ENCODE data around the gene SUMO2.

SUMO2 gene

GRCh38 chr17:75178453-75178852, 4.3 kb downstream of the SUMO2 start:
- ATAC-seq: no peak
- TF ChIP-seq ARNTL (CRISPR knock-in tag; IDR thresholded peaks at IDR 0.05; ENCODE audit: borderline replicate concordance, low read depth): no peak
- TF ChIP-seq ZNF70 (CRISPR knock-in tag; IDR thresholded peaks at IDR 0.05): no peak

- ATAC-seq: no peak
- TF ChIP-seq RARB (CRISPR knock-in tag; IDR thresholded peaks at IDR 0.05) (no peak), ESRRG (CRISPR knock-in tag; IDR thresholded peaks at IDR 0.05) (no peak), POU6F1 (CRISPR knock-in tag; IDR thresholded peaks at IDR 0.05; ENCODE audit: borderline replicate concordance, low read depth) (no peak), TSHZ2 (CRISPR knock-in tag; IDR thresholded peaks at IDR 0.05) (no peak), TCF4 (CRISPR knock-in tag; IDR thresholded peaks at IDR 0.05; ENCODE audit: borderline replicate concordance) (no peak), SNAI2 (CRISPR knock-in tag; IDR thresholded peaks at IDR 0.05) (no peak), ISL1 (CRISPR knock-in tag; IDR thresholded peaks at IDR 0.05) (no peak), PPARA (CRISPR knock-in tag; IDR thresholded peaks at IDR 0.05; ENCODE audit: borderline replicate concordance) (no peak), OSR1 (CRISPR knock-in tag; IDR thresholded peaks at IDR 0.05) (no peak), PATZ1 (CRISPR knock-in tag; IDR thresholded peaks at IDR 0.05; ENCODE audit: borderline replicate concordance) (no peak), ARNTL (CRISPR knock-in tag; IDR thresholded peaks at IDR 0.05; ENCODE audit: borderline replicate concordance, low read depth) (no peak), ZFP3 (CRISPR knock-in tag; IDR thresholded peaks at IDR 0.05) (no peak), GLIS3 (CRISPR knock-in tag; IDR thresholded peaks at IDR 0.05) (no peak), ZFP30 (CRISPR knock-in tag; IDR thresholded peaks at IDR 0.05) (no peak), BACH2 (CRISPR knock-in tag; IDR thresholded peaks at IDR 0.05; ENCODE audit: borderline replicate concordance) (no peak), ZNF70 (CRISPR knock-in tag; IDR thresholded peaks at IDR 0.05) (no peak), ZNF8 (CRISPR knock-in tag; IDR thresholded peaks at IDR 0.05) (no peak), ZC3H10 (CRISPR knock-in tag; IDR thresholded peaks at IDR 0.05) (no peak)
Measured at GRCh38 chr17:75176625-75177024, 6.1 kb downstream of the SUMO2 start.

GRCh38 chr17:75174996-75175395, 7.8 kb downstream of the SUMO2 start:
- no peak for ATAC-seq
- no peak for TF ChIP-seq PATZ1 (CRISPR knock-in tag; IDR thresholded peaks at IDR 0.05; ENCODE audit: borderline replicate concordance)

- ATAC-seq: no peak
- no peak for TF ChIP-seq GLIS3 (CRISPR knock-in tag; IDR thresholded peaks at IDR 0.05)
- no peak for TF ChIP-seq POU6F1 (CRISPR knock-in tag; IDR thresholded peaks at IDR 0.05; ENCODE audit: borderline replicate concordance, low read depth)
Measured at GRCh38 chr17:75173526-75173925, 9.2 kb downstream of the SUMO2 start.

Measured in SK-N-SH treated with all-trans-retinoic acid at 6 μM for 48 hours (cell line).